ENCODE measurements around the gene OCEL1. TPM values are rescaled to one million over a fixed set of nuclear protein-coding genes. Genes with fewer than 3 reads are reported as not detected.
A peak's percentile ranks its signal among the peaks of the same experiment; 100 is the strongest.

OCEL1 gene
- total RNA-seq, 1 donor: 3.9 TPM

GRCh38 chr19:17240062-17240752 is 14.2 kb downstream of the OCEL1 start:
- DNase-seq (ENCODE audit: low read depth): no peak
- TF ChIP-seq CTCF (IDR thresholded peaks at IDR 0.05; ENCODE audit: insufficient read depth, low read depth, low read length): no peak
- H3K4me3 ChIP-seq (ENCODE audit: low read depth, low read length): no peak overlapping the region

- no peak for DNase-seq (ENCODE audit: low read depth)
- H3K4me3 ChIP-seq (ENCODE audit: low read depth, low read length): no peak overlapping the region
- TF ChIP-seq CTCF (IDR thresholded peaks at IDR 0.05; ENCODE audit: insufficient read depth, low read depth, low read length): no peak
Observed at GRCh38 chr19:17240826-17241399, 14.9 kb downstream of the OCEL1 start.

- no peak for TF ChIP-seq CTCF (IDR thresholded peaks at IDR 0.05; ENCODE audit: insufficient read depth, low read depth, low read length)
- peak overlapping the region; percentile 96 for H3K4me3 ChIP-seq (ENCODE audit: low read depth, low read length)
- no peak for DNase-seq (ENCODE audit: low read depth)
Observed at GRCh38 chr19:17242431-17243208, 16.6 kb downstream of the OCEL1 start.

GRCh38 chr19:17243211-17243829 is 17.3 kb downstream of the OCEL1 start:
- no peak for TF ChIP-seq CTCF (IDR thresholded peaks at IDR 0.05; ENCODE audit: insufficient read depth, low read depth, low read length)
- DNase-seq (ENCODE audit: low read depth): no peak
- H3K4me3 ChIP-seq (ENCODE audit: low read depth, low read length): peak overlapping the region; percentile 96

GRCh38 chr19:17243830-17244617 is 18.0 kb downstream of the OCEL1 start:
- peak overlapping the region; percentile 96 for H3K4me3 ChIP-seq (ENCODE audit: low read depth, low read length)
- TF ChIP-seq CTCF (IDR thresholded peaks at IDR 0.05; ENCODE audit: insufficient read depth, low read depth, low read length): no peak
- DNase-seq (ENCODE audit: low read depth): no peak
